DMS153 treated with DMSO at 0.1 percent for 48 hours (cell line): Measurements from ENCODE around the gene CRIP2.

Experiments
- DNase-seq: peaks from one replicate; lab custom pipeline; 2025; ENCODE audit not compliant: unreplicated experiment; lab: John Stamatoyannopoulos, UW

Gene CRIP2

DNA sequence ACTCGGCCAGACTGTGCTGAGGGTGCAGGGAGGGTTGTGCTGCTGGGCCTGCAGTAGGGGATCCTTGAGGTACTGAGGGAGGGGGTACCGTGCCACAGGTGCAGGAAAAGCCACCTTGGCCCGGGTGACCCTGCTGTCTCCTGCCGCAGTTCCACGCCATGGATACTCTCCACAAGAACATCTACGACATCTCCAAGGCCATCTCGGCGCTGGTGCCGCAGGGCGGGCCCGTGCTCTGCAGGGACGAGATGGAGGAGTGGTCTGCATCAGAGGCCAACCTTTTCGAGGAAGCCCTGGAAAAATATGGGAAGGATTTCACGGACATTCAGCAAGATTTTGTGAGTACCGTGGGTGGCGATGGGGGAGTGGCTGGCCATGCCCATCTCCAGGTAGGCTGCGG, 14.0 kb upstream of the CRIP2 start:
- DNase-seq: no peak

DNA sequence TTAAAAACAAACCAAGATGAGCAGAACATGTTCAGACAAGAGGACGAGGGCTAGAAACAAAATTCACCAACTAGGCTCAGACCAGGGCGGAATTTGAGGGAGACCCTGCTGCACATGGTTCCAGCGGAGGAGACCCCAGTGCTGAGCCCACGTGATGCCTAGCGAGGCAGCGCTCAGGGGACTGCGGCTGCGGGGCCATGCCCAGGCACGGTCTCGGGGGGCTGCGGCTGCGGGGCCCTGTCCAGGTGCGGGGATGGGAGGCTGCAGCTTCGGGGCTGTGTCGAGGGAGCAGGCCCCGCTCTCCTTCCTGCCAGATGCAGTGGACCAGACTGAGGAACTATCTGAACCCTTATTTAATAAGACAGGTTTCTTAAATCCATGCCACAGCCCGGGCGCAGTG, 12.7 kb upstream of the CRIP2 start:
- no peak for DNase-seq

DNA sequence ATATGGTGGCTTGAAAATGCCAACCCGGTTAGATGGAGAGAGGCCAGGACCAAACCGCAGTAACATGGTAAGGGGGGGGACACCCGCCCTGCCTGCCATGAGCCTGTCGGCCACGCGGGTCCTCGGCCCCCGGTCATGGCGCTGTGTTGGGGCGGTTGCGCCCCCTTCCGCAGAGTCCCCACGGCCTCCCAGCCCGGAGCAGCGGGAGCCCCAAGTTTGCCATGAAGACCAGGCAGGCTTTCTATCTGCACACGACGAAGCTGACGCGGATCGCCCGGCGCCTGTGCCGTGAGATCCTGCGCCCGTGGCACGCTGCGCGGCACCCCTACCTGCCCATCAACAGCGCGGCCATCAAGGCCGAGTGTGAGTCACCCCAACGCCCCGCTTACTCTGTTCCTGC, 10.1 kb upstream of the CRIP2 start:
- DNase-seq: no peak

DNA sequence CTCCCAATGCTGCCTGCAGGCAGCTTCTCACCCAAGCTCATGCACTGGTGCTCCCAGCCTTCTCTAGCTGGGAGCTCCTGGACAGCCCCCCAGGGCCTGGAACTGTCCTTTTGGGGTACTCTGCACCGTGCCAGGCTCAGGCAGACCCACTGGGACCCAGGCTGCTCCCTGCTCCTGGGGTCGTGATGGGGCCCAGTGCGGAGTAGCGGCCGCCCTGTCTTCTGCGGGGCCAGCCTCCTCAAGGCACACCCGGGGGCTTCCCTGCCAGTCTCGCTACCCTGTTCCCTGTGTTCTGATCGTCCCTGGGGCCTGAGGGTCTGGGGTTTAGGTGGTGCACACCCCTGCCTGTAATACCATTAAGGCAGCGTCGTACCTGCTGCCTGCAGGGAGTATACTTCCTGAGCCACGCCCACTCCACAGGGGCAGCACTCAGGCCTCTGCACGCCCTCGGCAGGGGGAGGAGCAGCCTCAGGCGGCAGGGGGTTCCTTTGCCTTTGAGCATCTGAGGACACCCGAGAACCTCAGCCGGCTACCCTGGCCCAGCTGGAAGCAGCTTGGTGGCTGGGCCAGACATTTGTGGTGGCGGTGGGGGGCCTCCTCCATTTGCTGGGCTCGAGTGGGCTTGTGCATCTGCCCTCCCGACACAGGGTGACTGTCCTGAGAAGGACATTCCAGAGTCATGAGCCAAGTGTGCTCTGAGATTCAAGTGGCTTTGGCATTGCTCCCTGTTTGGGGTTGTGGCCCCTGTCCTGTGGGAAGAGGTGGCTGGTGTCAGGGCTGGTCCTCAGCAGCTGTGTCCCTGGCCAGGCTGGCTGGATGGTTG, 9.2 kb upstream of the CRIP2 start:
- no peak for DNase-seq

DNA sequence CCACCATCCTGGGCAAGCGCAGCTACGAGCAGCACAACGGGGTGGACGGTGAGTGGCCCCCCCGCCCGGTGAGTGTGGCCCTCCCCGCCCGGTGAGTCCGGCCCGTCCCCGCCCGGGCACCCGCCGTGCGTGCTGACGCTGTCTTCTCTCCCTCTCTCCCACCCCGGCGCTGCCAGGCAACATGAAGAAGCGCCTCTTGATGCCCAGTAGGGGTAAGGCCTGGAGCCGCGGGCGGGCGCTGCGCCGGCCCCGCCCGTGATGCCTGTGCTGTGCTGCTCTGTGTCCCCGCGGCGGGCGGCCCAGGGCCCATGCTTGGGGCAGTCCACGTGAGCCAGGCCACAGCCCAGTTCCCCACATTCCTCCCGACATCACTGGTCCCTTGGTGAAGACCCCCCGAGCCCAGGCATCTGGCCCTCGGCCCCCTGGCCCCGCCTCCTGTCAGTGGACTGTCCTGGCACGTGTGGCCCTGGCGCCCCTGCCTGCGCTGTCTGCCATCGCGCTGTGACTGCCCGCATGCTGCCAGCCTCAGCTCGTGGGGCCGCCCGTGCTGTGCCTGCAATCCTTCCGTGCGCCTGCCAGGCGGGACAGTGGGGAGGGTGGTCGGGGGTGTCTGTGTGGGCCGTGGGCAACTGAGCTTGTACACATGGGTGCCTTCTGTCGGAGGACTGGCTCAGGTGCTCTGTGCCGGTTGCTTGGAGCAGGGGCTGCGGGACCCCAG, 7.9 kb upstream of the CRIP2 start:
- DNase-seq: no peak

DNA sequence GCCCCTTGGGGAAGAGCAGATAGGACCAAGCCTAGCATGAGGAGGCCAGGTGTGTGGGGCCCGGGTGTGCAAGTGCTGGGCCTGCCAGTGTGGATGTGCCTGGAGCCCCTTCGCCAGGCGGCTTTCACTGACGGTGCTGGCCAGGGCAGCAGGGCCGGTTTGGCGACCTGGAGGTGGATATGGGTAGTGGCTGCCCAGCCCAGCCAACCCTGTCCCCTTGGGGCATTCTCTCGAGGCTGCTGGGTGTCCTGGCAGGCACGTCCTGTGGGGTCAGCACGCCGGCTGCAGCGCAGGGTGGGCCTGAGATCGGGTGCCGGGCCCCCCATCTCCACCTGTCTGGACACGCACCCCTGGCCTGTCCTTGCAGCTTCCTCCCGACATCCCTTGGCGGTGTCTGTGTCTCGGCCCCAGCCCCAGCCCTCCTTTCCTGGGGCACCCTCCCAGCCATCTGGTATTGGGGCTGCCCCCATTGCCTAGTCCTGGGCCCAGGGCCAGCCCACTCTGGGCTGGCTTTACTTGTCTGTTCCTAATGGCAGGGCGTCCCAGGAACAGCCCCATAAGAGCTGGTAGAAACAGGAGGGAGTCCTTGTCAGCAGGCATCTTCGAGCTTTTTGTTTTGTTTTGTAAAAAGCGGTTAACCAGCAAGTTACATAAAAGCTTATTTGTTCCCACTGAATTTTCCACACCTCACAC, 7.2 kb upstream of the CRIP2 start:
- no peak for DNase-seq

DNA sequence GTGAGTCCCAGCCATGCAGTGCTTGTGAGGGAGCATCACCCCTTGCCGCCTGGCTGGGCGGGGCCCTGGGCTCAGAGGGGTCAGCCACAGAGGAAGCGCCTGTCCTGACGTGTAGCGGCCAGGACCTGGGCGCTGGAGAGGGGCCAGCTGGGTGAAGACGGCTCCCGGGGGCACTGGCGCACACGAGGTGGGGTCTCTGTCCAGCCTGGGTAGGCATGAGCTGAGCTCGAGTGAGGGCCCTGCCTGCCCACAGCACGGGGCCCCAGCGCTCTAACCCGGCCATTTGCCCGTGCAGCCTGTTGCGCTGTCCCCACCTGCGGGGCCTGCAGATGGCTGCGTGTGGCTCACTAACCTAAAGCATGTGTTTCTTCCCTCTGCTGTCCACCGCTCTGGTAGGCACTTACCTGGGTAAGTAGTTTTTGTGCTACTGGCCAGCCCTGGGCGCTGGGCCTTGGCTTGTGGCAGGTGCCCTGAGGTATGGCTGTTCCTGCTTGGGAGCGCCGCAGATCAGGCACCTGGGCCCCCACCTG, 6.6 kb upstream of the CRIP2 start:
- no peak for DNase-seq

DNA sequence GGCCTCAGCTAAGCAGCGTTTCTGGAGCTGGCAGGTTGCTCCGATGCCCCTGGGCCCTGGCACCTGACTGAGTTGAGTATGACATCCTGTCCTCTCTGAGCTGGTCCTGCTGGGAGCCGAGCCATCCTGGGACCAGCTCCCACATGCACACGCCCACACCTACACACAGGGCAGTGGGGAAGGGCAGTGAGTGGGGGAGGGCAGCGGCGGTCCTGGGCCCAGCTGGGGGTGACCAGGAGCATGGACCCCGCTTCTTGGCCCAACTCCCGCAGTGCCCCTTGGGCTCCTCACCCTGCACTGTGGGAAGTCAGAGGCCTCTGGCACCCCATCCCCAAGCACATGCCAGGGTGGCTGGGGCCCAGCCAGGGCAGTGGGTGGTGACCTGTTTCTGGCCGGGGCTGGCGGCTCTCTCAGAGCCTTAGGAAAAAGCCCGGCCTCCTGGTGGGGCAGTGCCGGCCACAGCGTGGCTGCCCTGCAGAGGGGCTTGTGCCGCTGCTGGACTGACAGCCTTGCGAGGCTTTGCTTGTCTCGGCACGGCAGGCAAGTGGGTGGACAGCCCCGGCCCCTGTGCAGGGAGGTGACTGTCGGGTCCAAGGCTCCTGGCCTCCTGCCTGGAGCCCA, 5.9 kb upstream of the CRIP2 start:
- no peak for DNase-seq

DNA sequence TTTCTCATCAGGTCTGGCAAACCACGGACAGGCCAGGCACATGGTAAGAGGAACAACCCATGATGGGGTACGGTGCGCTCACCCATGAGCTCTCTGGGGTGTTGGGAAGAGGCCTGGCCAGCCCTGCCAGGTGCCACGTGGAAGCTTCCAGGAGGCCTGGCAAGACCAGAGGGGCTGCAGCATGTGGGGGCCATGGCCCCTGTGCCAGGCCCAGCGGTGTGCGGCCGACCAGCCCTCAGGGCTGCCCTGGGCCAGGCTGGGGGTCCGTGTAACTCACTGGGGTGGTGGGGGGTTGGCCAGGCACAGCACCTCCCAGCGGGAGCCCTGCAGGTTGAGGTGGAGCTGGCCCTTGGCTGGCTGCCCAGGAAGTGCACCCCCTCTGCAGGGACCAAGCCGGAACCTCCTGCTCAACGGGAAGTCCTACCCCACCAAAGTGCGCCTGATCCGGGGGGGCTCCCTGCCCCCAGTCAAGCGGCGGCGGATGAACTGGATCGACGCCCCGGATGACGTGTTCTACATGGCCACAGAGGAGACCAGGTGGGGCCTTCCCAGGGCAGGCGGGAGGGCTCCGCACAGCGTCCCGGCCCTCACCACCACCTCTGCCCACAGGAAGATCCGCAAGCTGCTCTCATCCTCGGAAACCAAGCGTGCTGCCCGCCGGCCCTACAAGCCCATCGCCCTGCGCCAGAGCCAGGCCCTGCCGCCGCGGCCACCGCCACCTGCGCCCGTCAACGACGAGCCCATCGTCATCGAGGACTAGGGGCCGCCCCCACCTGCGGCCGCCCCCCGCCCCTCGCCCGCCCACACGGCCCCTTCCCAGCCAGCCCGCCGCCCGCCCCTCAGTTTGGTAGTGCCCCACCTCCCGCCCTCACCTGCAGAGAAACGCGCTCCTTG, 4.9 kb upstream of the CRIP2 start:
- no peak for DNase-seq

DNA sequence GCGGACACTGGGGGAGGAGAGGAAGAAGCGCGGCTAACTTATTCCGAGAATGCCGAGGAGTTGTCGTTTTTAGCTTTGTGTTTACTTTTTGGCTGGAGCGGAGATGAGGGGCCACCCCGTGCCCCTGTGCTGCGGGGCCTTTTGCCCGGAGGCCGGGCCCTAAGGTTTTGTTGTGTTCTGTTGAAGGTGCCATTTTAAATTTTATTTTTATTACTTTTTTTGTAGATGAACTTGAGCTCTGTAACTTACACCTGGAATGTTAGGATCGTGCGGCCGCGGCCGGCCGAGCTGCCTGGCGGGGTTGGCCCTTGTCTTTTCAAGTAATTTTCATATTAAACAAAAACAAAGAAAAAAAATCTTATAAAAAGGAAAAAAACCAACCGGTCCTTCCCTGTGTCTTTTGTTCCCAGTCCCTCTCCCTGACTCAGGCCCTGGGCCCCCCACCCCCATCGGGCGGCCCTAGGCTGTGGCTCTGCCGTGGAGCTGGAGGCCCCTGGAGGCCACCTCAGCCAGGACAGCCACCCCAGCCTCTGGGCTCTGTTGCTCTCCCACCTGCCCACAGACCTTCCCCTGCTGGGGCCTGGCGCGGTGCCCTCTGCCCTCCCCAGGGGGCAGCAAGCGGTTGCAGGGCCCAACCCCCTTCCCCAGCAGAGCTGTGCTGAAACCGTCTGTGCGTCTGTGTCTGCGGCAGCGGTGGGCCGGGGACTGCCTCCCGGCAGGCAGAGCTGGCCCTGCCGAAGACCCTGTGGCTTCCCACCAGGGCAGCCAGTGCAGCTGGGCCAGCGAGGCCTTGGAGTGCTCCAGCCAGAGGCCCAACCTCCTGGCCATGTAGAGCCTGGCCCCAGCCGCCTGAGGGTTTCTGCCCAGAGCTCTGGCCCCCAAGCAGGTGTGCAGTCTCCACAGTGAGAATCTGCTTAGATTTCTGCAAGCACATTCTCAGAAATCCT, 4.0 kb upstream of the CRIP2 start:
- DNase-seq: no peak

DNA sequence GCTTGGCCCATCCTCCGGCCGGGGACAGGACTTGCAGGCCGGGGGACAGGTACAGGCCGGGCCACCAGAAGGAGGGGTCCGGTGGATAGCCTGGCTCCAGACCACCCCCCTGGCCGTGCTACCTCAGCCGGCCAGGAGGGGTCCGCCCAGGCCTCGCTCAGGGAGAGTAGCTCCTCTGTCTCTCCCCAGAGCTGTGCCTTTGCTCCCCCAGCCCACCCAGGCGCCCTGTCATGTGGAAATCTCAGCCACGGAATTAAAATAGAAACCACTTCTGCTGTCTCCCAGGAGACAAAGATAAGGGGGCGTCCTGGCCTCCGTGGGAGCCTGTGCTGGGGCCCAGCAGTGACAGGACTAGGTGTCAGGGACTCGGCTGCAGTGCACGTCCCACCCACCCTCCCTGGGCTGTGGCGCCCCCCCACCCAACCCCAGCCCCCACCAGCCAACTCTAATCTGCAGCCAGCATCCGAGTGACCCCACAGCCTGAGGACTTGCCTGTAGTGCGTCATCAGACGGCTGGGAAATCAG, 3.3 kb upstream of the CRIP2 start:
- DNase-seq: no peak

DNA sequence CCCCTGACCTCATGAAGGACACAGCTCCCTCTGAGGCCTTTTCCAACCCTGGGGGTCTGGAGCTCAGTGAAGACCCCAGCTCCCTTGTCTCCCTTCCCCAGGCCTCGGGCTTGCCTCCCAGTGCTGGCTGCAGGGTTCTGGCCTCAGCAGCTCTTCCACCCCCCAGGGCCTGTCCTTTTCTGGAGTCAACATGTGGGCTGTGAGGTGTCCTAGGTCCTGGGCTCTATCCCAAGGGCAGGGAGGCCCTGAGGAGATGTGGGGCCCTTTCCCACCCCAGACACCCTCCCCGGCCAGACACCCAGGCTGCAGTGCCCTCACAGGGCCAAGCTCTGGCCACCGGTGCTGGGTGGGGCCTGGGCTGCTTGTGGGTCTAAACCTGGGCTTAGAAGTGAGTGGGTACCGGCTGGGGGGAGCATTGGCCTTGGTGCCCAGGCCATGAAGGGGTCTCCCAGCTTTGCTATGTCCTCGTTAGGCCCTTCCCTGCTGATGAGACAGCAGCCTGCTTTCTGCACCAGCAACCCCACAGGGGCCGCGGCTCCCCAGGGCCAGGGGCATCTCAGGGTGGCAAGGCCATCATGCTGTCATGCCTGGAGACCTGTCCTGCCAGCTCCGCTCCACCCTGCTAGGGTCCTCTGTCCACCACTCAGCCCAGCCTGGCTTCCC, 2.7 kb upstream of the CRIP2 start:
- no peak for DNase-seq

DNA sequence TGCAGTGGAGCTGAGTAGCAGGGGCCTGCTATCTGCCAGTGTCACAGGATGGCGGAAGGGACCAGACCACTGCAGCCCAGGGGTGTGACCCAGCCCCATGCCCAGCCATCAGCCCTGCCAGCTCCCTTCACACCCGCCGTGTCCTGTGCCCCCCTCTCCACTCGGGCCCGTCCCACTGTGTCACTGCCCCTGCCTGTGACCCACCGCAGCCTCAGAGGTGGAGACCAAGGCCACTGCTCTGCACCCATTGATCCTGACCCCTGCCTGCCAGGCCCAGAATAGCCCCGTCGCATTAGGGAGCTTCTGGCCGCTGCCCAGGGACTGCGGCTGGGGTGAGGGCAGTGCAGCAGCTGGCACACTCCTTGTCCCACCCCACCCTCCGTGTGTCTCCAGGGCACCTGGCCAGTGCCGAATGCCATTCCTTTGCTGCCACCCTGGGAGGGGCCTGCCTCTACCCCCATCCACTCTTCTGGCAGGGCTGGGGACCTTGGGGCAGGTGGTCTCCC, 2.1 kb upstream of the CRIP2 start:
- DNase-seq: no peak

DNA sequence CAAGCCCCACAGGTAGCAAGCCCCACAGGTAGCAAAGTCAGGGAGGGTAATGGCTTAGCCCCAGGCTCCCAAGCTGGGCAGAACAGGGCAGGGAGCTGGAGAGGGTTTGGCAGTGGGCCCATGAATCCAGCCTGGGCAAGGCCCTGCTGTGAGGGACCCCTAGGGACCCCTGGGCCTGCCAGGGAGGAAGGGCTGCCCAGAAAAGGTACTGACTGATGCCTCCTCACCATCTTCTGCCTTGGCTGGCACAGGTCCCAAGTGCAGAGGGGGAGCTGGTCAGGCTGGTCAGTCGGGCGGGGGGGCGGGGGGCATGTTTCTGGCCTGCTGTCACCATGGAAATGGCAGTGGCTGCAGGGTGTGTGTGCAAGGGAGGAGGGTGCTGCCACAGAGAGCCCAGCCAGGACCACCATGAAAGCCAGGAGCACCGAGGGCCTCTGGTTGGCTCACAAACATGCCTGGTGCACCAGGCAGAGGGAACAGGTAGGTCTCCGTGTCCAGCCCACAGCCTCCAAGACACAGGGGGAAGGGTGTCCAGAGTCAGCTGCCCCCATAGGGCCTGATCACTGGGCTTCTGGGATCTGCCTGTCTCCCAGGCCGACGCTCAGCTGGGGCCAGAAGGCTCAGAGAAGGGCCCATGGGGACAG, 1.5 kb upstream of the CRIP2 start:
- no peak for DNase-seq

DNA sequence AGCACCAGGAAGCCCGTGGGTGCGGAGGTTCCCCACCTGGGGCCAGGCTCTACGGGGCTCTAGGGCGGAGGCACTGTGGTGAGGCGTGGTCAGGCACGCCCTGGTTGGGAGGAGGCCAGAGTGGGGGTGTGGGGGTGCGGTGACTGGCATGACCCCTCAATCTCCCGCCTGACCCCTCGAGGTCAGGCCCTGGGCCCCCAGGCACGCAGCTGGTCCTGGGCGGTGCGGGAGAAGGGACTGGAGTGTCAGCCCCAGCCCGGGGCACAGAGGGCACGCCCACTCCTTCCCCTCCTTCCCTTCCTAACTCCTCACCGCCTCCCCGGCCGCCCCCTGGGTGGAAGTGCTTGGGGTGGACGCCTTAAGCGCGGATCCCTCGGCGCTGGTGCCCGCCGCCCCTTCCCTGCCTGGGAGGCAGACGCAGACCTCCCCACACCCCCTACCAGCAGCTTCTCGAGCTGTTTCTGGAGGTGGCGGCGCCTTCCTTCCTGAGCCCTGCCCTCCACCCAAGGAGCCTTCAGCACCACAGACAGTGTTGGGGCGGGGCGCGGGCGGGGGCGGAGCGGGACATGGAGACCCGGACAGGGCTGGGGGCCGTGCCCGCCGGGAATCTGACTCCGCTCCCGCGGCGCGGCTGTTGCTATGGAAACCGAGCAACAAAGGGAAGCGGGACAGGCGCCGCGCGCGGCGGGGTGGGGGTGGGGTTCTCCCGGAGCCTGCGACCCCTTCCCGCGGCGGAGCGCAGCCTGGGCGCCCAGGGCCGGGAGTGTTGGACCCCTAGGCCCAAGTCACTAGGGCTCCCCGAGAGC, 741 bp upstream of the CRIP2 start:
- DNase-seq: peak; percentile 36

DNA sequence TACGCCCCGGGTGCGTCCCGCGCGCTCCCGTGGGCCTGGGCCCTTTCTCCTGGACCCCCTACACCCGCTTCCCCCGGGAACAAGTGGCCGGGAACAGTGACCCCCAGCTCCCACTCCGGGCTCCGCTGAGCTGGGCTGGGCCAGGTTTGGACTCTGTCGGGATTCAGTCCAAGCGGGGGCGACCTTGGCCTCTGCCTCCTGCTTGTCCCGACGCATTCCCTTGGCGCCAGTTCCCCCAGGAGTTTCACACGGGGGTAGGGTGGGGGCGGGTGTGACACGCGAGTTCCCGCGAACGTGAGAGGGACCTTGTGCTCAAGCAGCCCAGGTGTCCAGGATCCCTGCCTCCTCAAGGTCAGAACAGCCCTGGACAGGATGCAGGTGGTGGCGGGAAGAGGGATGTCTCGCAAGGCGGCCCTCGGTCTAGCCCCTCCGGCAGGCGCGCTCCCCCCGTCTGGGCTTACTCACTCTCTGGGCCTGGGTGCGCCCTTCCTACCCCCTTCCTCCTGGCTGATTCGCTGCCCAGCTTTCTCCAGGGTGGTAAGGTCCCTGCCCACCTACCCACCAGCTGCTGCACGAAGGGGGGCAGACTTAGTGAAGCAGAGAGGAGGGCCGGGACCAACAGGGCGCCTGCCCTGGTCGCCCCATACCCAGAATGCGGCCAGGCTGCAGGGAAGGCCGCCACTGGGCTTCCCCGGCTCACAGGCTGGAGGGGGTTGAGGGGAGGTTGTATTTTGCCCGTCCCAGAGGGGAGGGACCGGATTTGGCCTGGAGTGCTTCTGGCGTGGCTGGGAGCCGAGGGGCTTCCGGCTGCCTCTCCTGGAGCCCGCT, 862 bp downstream of the CRIP2 start:
- DNase-seq: no peak
